Stimulated activated CD8-positive, alpha-beta memory T cell treated with anti-CD3 and anti-CD28 coated beads, Interleukin-4, amount 100 ng/mL, for 48 hours (primary cell): Measurements from ENCODE around the gene KLHDC7B.
"Not testable (repeated sequence)": the region's sequence is repeated elsewhere in the genome, so short reads cannot be mapped to it uniquely, and the experiment has no call there.

Experiments used
- DNase-seq: peaks from one replicate; pipeline ENCODE4 v3.0.0-alpha.2; 2020

The KLHDC7B gene

DNA sequence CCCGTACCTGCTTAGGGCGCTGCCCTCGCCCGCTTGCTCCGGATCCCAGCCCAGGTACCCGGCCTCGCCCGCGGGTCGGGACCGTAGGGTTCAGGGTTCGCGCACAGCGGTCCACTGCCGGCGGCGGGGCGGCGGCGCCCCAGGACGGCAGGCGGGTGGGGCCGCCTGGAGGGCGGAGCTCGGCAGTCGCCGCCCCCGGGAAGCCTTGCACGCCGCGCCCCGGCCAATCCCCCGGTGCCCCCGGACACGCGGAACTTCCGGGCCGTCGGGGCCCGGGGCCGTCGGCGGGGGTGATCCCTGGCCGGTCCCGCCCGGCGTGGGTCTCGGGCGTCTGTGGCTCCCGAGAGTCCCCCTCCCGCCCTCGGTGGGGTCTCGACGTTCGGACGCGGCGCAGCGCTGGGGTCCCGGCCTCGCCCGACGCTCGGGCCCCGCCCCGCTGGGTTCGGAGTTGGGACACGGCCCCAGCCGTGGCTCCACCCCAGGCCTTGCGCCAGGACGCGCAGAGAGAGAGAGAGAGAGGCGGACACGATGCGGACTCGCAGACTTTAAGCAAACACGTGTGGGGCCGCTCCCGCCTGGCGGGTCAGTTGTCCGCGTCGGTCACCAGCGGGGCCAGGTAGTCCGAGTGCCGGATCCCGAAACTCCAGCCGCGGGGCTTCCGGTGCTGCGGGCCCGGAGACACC, 15.7 kb upstream of the KLHDC7B start, which contains the start of gene TYMP:
TSS of gene TYMP (minus strand) at position 116 of the 683 bp plus-strand sequence. CDS start 303 bp downstream, outside the sequence.
- peak; percentile 82 for DNase-seq

DNA sequence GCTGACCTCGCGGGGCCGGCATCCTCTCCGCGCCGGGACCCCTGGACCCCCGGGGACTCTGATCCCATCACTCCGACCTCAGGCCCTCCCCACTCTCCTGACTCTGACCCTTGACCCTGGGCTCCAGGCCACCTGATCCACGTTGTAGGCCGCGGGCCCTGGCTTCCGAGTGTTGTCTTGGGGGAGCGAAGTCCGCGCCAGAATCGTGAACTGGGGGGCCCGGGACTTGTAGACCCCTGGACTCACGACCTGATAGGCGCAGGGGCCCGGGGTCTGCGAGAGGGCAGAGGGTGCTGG, 15.2 kb upstream of the KLHDC7B start:
- no peak for DNase-seq

DNA sequence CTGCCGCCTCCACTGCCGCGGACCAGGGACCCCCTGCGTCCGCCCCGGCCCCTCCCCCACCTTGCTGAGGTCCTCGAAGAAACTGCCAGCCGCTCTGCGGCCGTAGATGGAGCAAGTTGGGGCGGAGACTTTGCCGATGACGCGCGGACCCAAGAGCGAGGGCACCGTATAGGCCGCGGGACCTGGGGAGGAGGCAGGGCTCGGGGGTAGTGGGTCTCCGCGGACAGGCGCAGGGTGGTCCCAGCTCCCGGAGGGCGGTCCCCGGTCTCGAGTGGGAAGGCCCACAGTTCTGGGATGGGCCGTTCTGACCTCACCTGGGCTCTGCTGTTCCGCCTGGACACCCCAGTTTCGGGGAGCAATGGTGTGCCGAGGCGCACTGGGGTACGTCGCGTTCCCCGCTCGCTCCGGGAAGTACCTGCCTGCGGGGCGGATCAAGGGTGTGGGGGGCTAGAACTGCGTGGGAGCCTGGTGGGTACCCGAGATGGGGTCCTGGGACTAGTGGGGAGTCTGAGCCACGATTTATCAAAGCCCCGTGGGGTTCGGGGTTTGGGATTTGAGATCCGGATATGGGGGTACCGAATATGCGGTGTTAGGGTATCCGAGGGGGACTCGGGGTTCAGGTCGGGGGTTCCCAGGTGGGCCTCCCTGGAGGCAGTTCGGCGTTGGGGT, 14.7 kb upstream of the KLHDC7B start:
- DNase-seq: peak; percentile 91

DNA sequence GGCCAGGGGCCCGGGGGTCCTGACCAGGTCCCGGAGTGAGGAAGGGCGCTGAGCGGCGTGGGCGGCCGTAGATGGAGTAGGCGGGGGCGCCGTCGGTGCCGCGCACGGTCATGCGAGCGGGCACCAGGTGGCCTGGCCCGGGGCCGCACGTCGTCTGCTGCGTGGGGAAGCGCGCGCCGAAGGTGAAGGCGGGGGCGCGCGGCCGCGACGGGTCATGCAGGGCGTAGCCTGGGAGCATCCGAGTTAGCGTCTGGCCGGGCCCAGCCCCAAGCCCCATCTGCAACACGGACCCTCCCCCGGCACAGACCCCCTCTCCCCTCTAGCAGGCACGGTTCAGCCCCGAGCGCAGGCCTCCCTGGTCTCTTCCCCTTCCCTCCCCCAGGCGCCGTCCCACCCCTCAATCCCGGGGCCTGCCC, 14.1 kb upstream of the KLHDC7B start:
- DNase-seq: peak; percentile 80

DNA sequence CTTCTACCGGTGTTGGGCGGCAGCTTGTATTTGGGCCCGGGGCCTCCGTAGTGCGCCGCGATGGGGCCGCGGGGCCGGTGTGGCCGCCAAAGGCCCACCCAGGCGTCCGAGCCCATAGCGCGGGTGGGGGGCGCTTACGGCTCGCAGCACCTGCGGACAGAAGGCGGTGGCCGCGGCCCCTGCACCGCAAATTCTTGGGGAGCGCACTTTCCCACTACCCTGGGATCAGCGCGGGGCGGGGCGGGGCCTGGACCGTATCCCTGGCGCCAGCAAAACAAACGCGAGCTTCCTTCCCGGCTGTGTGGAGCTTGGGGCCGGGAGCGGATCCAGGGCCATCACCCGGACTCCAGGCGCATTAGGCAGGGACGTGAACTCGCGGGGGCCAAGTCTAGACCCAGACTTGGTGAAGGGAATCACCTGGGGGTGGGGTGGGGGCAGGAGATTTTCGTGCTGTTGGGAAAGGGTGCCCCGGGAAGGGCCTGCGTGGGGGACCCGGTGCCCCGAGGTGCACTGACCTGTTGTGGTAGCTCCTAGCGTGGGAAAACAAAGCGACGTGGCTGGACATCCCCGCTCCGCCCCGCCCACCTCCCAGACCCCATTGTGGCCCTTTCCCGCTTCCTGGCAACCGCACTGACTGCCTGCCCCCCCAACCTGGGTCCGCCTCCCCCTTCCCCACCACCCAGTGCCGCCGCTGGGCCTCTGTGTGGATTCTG, 13.6 kb upstream of the KLHDC7B start:
- DNase-seq: peak; percentile 43

DNA sequence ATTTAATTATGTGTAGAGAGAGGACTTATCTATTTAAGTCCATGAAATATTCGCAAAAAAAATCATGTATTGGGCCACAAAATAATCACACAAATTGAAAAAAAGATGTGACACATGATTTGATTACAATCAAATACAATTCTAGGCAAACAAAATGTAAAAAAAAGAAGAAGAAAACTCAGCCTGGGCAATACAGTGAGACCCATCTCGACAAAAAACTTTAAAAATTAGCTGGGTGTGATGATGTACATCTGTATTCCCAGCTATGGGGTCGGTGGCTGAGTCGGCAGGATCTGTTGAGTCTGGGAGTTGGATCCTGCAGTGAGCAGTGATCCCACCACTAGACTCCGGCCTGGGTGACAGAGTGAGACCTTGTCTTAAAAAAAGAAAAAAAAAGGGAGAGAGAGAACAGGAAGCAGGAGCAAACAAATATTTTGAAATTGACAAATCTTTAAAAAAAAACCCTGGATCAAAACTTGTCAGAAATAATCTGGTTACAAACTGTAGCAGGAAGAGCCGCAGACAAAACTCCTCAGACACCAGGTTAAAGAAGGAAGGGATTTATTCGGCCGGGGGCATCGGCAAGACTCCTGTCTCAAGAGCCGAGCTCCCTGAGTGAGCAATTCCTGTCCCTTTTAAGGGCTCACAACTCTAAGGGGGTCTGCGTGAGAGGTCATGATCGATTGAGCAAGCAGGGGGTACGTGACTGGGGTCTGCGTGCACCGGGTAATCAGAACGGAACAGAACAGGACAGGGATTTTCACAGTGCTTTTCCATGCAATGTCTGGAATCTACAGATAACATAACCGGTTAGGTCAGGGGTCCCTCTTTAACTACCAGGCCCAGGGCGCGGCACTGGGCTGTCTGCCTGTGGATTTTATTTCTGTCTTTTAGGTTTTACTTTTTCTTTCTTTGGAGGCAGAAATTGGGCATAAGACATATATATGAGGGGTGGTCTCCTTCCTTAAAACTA, 12.6 kb upstream of the KLHDC7B start:
- no peak for DNase-seq

DNA sequence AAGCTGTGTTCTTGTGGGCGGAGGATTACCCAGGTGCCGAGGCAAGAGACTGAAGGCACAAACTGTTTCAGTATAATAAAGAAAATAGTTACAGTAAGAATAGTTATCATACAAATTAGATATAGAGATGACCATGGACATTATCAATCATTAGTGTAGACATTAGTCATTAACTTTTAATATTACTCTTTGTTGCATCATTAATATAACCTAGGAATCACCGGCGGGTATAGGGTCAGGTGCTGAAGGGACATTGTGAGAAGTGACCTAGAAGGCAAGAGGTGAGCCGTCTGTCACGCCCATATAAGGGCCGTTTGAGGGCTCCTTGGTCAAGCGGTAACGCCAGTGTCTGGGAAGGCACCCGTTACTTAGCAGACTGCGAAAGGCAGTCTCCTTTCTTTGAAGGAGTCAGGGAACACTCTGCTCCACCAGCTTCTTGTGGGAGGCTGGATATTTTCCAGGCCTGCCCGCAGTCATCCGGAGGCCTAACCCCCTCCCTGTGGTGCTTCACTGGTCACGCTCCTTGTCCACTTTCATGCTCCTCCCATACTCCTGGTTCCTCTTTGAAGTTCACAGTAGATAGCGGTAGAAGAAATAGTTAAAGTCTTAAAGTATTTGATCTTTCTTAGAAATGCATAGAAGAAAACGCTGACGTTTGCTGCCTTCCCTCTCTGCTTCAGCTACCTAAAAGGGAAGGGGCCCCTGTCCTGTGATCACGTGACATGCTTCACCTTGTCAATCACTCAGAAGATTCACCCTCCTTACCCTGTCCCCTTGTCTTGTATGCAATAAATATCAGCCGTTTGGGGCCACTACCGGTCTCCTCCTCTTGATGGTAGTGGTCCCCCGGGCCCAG, 11.6 kb upstream of the KLHDC7B start:
- not testable (repeated sequence) for DNase-seq

DNA sequence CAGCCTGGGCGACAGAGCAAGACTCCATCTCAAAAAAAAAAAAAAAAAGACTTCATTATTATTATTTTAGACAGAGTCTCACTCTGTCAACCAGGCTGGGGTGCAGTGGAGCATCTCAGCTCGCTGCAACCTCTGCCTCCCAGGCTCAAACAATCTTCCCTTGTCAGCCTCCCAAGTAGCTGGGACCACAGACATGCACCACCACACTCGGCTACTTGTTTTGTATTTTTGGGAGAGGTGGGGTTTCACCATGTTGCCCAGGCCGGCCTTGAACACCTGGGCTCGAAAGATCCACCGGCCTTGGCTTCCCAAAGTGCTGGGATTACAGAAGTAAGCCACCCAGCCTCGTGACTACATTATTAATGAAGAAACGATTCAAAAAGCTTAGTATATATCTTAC, 10.6 kb upstream of the KLHDC7B start:
- DNase-seq: no peak

DNA sequence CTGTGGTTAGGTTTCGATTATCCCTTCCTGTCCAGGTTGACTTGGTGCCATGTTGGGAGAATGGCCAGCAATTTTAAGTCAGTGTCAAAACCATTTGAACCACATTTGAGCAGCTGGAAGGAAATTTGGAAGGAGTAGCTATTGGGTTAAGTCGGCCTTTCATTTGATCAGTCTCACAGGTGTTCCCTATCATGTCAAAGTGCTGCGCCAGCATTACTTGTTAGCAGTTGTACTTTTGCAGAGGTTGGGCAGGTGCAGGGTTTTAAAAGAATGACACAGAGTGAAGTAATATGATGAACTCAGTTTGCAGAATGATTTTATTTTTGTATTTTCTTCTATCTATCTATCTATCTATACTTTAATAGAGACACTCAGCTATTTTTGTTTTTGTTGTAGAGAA, 9.5 kb upstream of the KLHDC7B start:
- no peak for DNase-seq

DNA sequence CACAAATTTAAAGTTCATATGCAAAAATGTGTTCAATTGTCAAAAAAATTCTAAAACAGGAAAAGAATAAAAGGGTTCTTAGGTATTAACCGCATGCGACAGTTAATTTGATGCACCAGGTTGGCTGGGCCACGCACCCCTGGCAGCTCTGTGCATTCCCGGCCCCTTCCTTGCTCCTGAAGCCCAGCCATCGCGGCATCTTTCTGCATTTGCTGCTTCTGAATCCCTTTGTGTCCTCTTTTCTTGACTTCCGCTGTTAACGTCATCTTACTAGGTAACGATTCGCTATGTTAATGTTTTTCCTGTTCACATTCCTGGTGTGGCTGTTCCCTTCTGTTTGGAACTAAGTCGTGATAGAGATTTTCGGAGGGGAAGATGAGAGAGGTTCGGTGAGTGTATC, 7.9 kb upstream of the KLHDC7B start:
- no peak for DNase-seq

- DNase-seq: no peak
Observed at GRCh38 chr22:50540381-50540780, 5.3 kb upstream of the KLHDC7B start.

DNA sequence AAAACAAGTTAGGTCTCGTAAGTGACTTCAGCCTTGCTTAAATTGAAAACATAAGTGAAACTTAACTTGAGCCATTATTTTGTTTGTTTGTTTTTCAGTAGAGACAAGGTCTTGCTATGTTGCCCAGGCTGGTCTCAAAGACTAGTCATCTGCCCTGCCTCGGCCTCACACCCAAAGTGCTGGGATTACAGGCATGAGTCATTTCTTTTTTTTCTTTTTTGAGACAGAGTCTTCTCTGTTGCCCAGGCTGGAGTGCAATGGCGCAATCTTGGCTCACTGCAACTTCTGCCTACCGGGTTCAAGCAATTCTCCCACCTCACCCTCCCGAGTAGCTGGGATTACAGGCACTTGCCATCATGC, 4.1 kb upstream of the KLHDC7B start:
- peak; percentile 64 for DNase-seq

DNA sequence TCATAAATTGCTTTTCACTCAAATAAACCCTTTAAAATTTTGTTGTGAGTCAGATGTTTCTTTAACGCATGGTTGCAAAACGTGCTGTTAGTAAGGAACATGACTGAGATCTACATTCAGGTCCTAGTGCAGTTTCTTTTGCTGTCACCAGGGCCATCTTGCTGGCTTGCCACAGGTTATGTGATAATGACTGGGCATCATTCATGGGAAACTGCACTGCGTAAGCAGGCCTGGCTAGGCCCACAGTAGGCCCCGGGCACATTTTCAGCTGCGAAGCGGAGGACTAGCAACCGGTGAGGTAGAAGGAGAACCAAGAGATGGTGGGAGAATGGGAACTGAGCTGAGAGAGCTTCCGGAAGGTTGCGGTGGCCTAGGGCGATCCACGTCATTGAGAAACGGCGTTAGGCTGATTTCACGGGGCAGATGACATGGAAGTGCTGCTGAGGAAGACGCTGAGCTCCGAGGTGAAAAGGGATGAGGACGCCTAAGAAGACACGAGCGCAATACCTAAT, 3.2 kb upstream of the KLHDC7B start:
- DNase-seq: peak; percentile 74

DNA sequence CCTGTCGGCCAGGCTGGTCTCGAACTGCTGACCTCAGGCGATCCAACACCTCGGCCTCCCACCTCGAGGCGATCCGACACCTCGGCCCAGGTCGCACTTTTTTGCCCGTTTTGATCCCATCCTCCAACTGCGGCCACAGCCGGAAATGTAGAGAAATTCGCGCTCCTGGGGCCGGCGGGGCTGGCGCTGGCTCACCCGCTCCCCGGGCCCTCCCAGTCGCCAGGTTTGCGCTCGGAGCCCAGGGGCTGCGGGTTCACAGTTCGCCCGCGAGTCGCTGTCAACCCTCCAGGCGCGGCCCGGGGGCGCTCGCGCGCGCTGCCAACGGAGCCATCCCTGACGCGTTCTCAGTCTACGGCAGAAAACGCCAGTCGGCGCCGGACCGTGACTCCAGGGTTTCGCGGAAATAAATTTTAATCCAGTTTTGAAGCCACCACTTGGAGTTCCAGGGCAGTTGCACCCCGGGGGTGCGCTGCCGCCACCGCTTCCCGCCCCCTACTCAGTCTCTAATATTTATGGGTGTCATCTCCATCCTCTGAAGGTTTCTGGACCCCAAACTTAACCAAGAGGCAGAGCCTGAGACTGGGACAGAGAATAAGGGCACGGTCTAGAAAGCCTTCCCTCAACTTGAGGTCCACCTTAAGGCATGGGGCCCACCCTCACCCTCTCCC, 1.5 kb upstream of the KLHDC7B start:
- peak; percentile 92 for DNase-seq

- DNase-seq: peak; percentile 54
Observed at GRCh38 chr22:50544746-50545253, 899 bp upstream of the KLHDC7B start.

- no peak for DNase-seq
Observed at GRCh38 chr22:50546326-50547262, 895 bp downstream of the KLHDC7B start.

GRCh38 chr22:50547263-50547985, 1.7 kb downstream of the KLHDC7B start:
- no peak for DNase-seq

DNA sequence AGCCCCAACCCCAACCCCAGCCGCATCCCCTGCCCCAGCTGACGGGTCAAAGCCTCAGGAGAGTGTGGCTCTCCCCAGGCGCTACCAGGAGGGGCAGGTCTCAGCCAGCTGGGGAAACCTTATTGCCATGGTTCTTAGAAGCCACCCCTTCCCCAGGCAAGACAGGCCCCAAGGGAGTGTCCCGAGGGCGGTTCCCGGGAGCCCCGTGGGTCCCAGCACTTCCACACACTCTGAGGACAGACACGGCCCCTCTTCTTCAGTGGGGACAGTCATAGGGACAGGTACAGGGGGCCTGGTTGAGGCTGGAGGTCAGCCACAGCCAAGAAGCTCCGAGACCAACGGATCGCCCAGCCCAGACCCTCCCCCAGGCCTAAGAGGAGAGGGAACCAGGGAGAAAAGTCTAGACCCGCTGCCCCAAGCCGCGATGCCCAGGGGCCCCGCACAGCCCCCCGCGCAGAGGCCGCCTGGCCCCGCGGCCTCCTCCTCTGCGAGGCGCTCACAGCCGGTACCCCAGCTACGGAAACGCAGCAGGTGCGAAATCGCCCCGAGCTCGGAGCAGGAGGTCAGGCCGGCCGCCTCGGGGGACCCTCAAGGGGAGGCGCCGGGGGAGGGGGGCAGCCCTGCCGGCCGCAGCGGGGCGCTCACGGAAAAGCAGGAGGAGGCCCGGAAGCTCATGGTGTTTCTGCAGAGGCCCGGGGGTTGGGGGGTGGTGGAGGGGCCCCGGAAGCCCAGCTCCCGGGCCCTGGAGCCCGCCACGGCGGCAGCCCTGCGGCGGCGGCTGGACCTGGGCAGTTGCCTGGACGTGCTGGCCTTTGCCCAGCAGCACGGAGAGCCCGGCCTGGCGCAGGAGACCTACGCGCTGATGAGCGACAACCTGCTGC, 2.6 kb downstream of the KLHDC7B start:
- peak; percentile 71 for DNase-seq
